ENCODE results near the gene ATG5. TPM values are rescaled to one million over a fixed set of nuclear protein-coding genes. Genes with fewer than 3 reads are reported as not detected.
"Not testable (repeated sequence)": the region's sequence is repeated elsewhere in the genome, so short reads cannot be mapped to it uniquely, and the experiment has no call there.

ATG5 gene
- polyA plus RNA-seq, 3 donors: 15.0 to 31.4 (median 29.9) TPM

GRCh38 chr6:106270414-106270813, 55.1 kb downstream of the ATG5 start:
- Histone ChIP-seq H3K27ac (ENCODE audit: low read depth in 1 of 2, low read length in 2 of 2) (no peak overlapping the region), H3K4me1 (ENCODE audit: control insufficient read depth in 1 of 2, insufficient read depth in 2 of 2, low read length in 2 of 2) (no peaks in the 10 kb centered on the region), H3K9me3 (replicated peaks in 1 of 2; ENCODE audit: control insufficient read depth in 1 of 2, insufficient read depth in 1 of 2, low read length in 2 of 2) (peaks cover 0 to 10% of the 10 kb centered on the region in 2 donors), H3K4me2 (replicated peaks; ENCODE audit: extremely low read depth, low read length, poor library complexity, severe bottlenecking) (no peak overlapping the region), H3K27me3 (ENCODE audit: control insufficient read depth in 2 of 2, insufficient read depth in 2 of 2, low read length in 2 of 2) (no peaks in the 10 kb centered on the region), H3K36me3 (replicated peaks in 1 of 2; ENCODE audit: control insufficient read depth in 1 of 2, insufficient read depth in 2 of 2, low read length in 2 of 2) (peaks cover 0 to 5% of the 10 kb centered on the region in 2 donors), H3K9ac (ENCODE audit: insufficient read depth, low read length, poor library complexity, severe bottlenecking) (no peak overlapping the region), H3K4me3 (replicated peaks in 1 of 3; ENCODE audit: low read depth in 2 of 3, low read length in 3 of 3) (no peak overlapping the region), H2AFZ (ENCODE audit: insufficient read depth, low read depth, low read length, poor library complexity, severe bottlenecking) (no peak overlapping the region), H4K20me1 (ENCODE audit: insufficient read depth, low read length) (peaks cover 25% of the 10 kb centered on the region), H3K79me2 (ENCODE audit: insufficient read depth, low read length) (peaks cover 40% of the 10 kb centered on the region)
- H3K27ac Mint-ChIP-seq: no peak overlapping the region
- 100% methylated on average over 1 of the region's 2 CpGs for WGBS (ENCODE audit: insufficient coverage)
- peaks cover 5% of the 10 kb centered on the region for H3K4me1 Mint-ChIP-seq
- H3K4me3 Mint-ChIP-seq: no peak overlapping the region
- TF ChIP-seq, protein P1, sequence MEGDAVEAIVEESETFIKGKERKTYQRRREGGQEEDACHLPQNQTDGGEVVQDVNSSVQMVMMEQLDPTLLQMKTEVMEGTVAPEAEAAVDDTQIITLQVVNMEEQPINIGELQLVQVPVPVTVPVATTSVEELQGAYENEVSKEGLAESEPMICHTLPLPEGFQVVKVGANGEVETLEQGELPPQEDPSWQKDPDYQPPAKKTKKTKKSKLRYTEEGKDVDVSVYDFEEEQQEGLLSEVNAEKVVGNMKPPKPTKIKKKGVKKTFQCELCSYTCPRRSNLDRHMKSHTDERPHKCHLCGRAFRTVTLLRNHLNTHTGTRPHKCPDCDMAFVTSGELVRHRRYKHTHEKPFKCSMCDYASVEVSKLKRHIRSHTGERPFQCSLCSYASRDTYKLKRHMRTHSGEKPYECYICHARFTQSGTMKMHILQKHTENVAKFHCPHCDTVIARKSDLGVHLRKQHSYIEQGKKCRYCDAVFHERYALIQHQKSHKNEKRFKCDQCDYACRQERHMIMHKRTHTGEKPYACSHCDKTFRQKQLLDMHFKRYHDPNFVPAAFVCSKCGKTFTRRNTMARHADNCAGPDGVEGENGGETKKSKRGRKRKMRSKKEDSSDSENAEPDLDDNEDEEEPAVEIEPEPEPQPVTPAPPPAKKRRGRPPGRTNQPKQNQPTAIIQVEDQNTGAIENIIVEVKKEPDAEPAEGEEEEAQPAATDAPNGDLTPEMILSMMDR (IDR thresholded peaks at IDR 0.05): no peak
- peaks cover 26% of the 10 kb centered on the region in 2 donors for H3K36me3 Mint-ChIP-seq
- intact Hi-C loops (cut with micrococcal nuclease): no loop called here
- H3K9me3 Mint-ChIP-seq: peaks cover 10 to 24% (median 21%) of the 10 kb centered on the region in 7 donors
- no peaks in the 10 kb centered on the region for H3K27me3 Mint-ChIP-seq (ENCODE audit: low read depth in 3 of 3)
- no peak for DNase-seq

- intact Hi-C loops (cut with micrococcal nuclease); H3K9ac ChIP-seq (ENCODE audit: insufficient read depth, low read length, poor library complexity, severe bottlenecking); H2AFZ ChIP-seq (ENCODE audit: insufficient read depth, low read depth, low read length, poor library complexity, severe bottlenecking); H3K4me1 ChIP-seq (ENCODE audit: control insufficient read depth in 1 of 2, insufficient read depth in 2 of 2, low read length in 2 of 2); H3K4me2 ChIP-seq (replicated peaks; ENCODE audit: extremely low read depth, low read length, poor library complexity, severe bottlenecking); DNase-seq; H3K36me3 ChIP-seq (replicated peaks in 1 of 2; ENCODE audit: control insufficient read depth in 1 of 2, insufficient read depth in 2 of 2, low read length in 2 of 2); H3K27me3 ChIP-seq (ENCODE audit: control insufficient read depth in 2 of 2, insufficient read depth in 2 of 2, low read length in 2 of 2); H3K27ac ChIP-seq (ENCODE audit: low read depth in 1 of 2, low read length in 2 of 2); H3K4me3 ChIP-seq (replicated peaks in 1 of 3; ENCODE audit: low read depth in 2 of 3, low read length in 3 of 3); H3K4me3 Mint-ChIP-seq; H3K4me1 Mint-ChIP-seq; H3K27ac Mint-ChIP-seq; H3K27me3 Mint-ChIP-seq (ENCODE audit: low read depth in 3 of 3): not testable (repeated sequence)
- WGBS (ENCODE audit: insufficient coverage): 97% methylated on average over 41 of the region's 43 CpGs
- Mint-ChIP-seq H3K36me3 (peaks cover 26 to 28% of the 10 kb centered on the region in 2 donors), H3K9me3 (peaks cover 14 to 27% (median 25%) of the 10 kb centered on the region in 7 donors)
- Histone ChIP-seq H4K20me1 (ENCODE audit: insufficient read depth, low read length) (peaks cover 20% of the 10 kb centered on the region), H3K79me2 (ENCODE audit: insufficient read depth, low read length) (peaks cover 42% of the 10 kb centered on the region), H3K9me3 (replicated peaks in 1 of 2; ENCODE audit: control insufficient read depth in 1 of 2, insufficient read depth in 1 of 2, low read length in 2 of 2) (peaks cover 0 to 10% of the 10 kb centered on the region in 2 donors)
Measured at GRCh38 chr6:106269268-106269919, 56.2 kb downstream of the ATG5 start.

GRCh38 chr6:106268500-106268899, 57.1 kb downstream of the ATG5 start:
- H3K27ac ChIP-seq (ENCODE audit: low read depth in 1 of 2, low read length in 2 of 2); H3K27me3 ChIP-seq (ENCODE audit: control insufficient read depth in 2 of 2, insufficient read depth in 2 of 2, low read length in 2 of 2); H3K4me3 ChIP-seq (replicated peaks in 1 of 3; ENCODE audit: low read depth in 2 of 3, low read length in 3 of 3); H3K4me3 Mint-ChIP-seq; H3K4me2 ChIP-seq (replicated peaks; ENCODE audit: extremely low read depth, low read length, poor library complexity, severe bottlenecking); H3K9ac ChIP-seq (ENCODE audit: insufficient read depth, low read length, poor library complexity, severe bottlenecking); H2AFZ ChIP-seq (ENCODE audit: insufficient read depth, low read depth, low read length, poor library complexity, severe bottlenecking); DNase-seq; H3K4me1 ChIP-seq (ENCODE audit: control insufficient read depth in 1 of 2, insufficient read depth in 2 of 2, low read length in 2 of 2); H3K27ac Mint-ChIP-seq; H3K36me3 ChIP-seq (replicated peaks in 1 of 2; ENCODE audit: control insufficient read depth in 1 of 2, insufficient read depth in 2 of 2, low read length in 2 of 2); H3K27me3 Mint-ChIP-seq (ENCODE audit: low read depth in 3 of 3); intact Hi-C loops (cut with micrococcal nuclease); H3K4me1 Mint-ChIP-seq: not testable (repeated sequence)
- H3K36me3 Mint-ChIP-seq: peaks cover 29 to 32% of the 10 kb centered on the region in 2 donors
- H4K20me1 ChIP-seq (ENCODE audit: insufficient read depth, low read length): peaks cover 20% of the 10 kb centered on the region
- H3K79me2 ChIP-seq (ENCODE audit: insufficient read depth, low read length): peaks cover 42% of the 10 kb centered on the region
- whole genome bisulfite sequencing (ENCODE audit: insufficient coverage): no CpG with 5 or more reads among the region's 4 CpGs
- peaks cover 14 to 27% (median 25%) of the 10 kb centered on the region in 7 donors for H3K9me3 Mint-ChIP-seq
- peaks cover 0 to 10% of the 10 kb centered on the region in 2 donors for H3K9me3 ChIP-seq (replicated peaks in 1 of 2; ENCODE audit: control insufficient read depth in 1 of 2, insufficient read depth in 1 of 2, low read length in 2 of 2)

- peaks cover 28% of the 10 kb centered on the region for H4K20me1 ChIP-seq (ENCODE audit: insufficient read depth, low read length)
- H3K4me3 Mint-ChIP-seq; H3K9ac ChIP-seq (ENCODE audit: insufficient read depth, low read length, poor library complexity, severe bottlenecking); H2AFZ ChIP-seq (ENCODE audit: insufficient read depth, low read depth, low read length, poor library complexity, severe bottlenecking); H3K4me2 ChIP-seq (replicated peaks; ENCODE audit: extremely low read depth, low read length, poor library complexity, severe bottlenecking); H3K27ac ChIP-seq (ENCODE audit: low read depth in 1 of 2, low read length in 2 of 2); H3K4me1 Mint-ChIP-seq; DNase-seq; H3K9me3 ChIP-seq (replicated peaks in 1 of 2; ENCODE audit: control insufficient read depth in 1 of 2, insufficient read depth in 1 of 2, low read length in 2 of 2); intact Hi-C loops (cut with micrococcal nuclease); H3K4me3 ChIP-seq (replicated peaks in 1 of 3; ENCODE audit: low read depth in 2 of 3, low read length in 3 of 3); H3K4me1 ChIP-seq (ENCODE audit: control insufficient read depth in 1 of 2, insufficient read depth in 2 of 2, low read length in 2 of 2); H3K27me3 Mint-ChIP-seq (ENCODE audit: low read depth in 3 of 3); H3K27me3 ChIP-seq (ENCODE audit: control insufficient read depth in 2 of 2, insufficient read depth in 2 of 2, low read length in 2 of 2): not testable (repeated sequence)
- WGBS (ENCODE audit: insufficient coverage): 100% methylated on average over 1 of the region's 2 CpGs
- peaks cover 20% of the 10 kb centered on the region for H3K79me2 ChIP-seq (ENCODE audit: insufficient read depth, low read length)
- H3K27ac Mint-ChIP-seq: peak overlapping the region in 1 of 7 donors; percentile 43
- H3K9me3 Mint-ChIP-seq: peaks cover 14 to 28% (median 23%) of the 10 kb centered on the region in 7 donors
- peaks cover 6 to 21% of the 10 kb centered on the region in 2 donors for H3K36me3 ChIP-seq (replicated peaks in 1 of 2; ENCODE audit: control insufficient read depth in 1 of 2, insufficient read depth in 2 of 2, low read length in 2 of 2)
- H3K36me3 Mint-ChIP-seq: peaks cover 43 to 52% of the 10 kb centered on the region in 2 donors
Measured at GRCh38 chr6:106264433-106264832, 61.1 kb downstream of the ATG5 start.

Measured in CD14-positive monocyte (primary cell).